HEK293 (cell line): ENCODE measurements around the gene HOXD10.
A peak's percentile ranks its signal among the peaks of the same experiment; 100 is the strongest.

Experiments
- CTCF ChIA-PET: fragments of 350-600 bp; formaldehyde crosslinking; extraction: SDS; loops from one replicate; lab custom pipeline; 2021; ENCODE audit warnings: antibody characterized with exemption; lab: Yijun Ruan, JAX
- POLR2A ChIA-PET: fragments of 300-600 bp; formaldehyde crosslinking; extraction: SDS; loops from one replicate; lab custom pipeline; 2020; ENCODE audit warnings: antibody characterized with exemption, inconsistent platforms; lab: Yijun Ruan, JAX
- H3K27ac ChIP-seq: fragments of 200-500 bp; sonication (Bioruptor generic); 2 replicates; pipeline ENCODE4 v1.5.1; 2014; ENCODE audit warnings: low read depth, low read length, control low read depth, inconsistent platforms; ENCODE audit errors: extremely low read depth
- H3K36me3 ChIP-seq, 2 experiments: fragments of 200-500 bp in 1 of 2; sonication (Bioruptor generic) in 1 of 2; 1 replicate in 1 of 2; 2 replicates in 1 of 2; pipeline ENCODE4 v1.5.1; 2014 to 2017; ENCODE audit warnings: inconsistent platforms in 2 of 2, low read length in 2 of 2; ENCODE audit not compliant: control insufficient read depth in 2 of 2, insufficient read depth in 1 of 2
- H3K4me1 ChIP-seq: fragments of 200-500 bp; sonication (Bioruptor generic); 2 replicates; pipeline ENCODE4 v1.5.1; 2014; ENCODE audit warnings: mild to moderate bottlenecking, low read length, inconsistent platforms; ENCODE audit not compliant: control insufficient read depth, insufficient read depth
- H3K4me3 ChIP-seq: 2 replicates; pipeline ENCODE4 v1.5.1; 2011; ENCODE audit warnings: low read depth, mild to moderate bottlenecking, control low read depth, low read length, moderate library complexity
- H3K9me3 ChIP-seq: fragments of 200-500 bp; sonication (Bioruptor generic); 2 replicates; pipeline ENCODE4 v1.5.1; 2014; ENCODE audit warnings: low read depth, low read length, inconsistent platforms; ENCODE audit not compliant: control insufficient read depth, insufficient read depth
- REST ChIP-seq: fragments of 450-650 bp; formaldehyde crosslinking; IDR thresholded peaks from 2 replicates; pipeline ENCODE4 v1.5.1; 2016; ENCODE audit warnings: missing biosample characterization, missing genetic modification characterization
- SCRT1 ChIP-seq: fragments of 450-650 bp; formaldehyde crosslinking; IDR thresholded peaks from 2 replicates; pipeline ENCODE4 v1.5.1; 2016; ENCODE audit warnings: missing biosample characterization, missing genetic modification characterization, borderline replicate concordance
- SP3 ChIP-seq: fragments of 450-650 bp; formaldehyde crosslinking; IDR thresholded peaks from 2 replicates; pipeline ENCODE4 v1.5.1; 2016; ENCODE audit warnings: missing biosample characterization, missing genetic modification characterization
- SP7 ChIP-seq: fragments of 450-650 bp; formaldehyde crosslinking; IDR thresholded peaks from 2 replicates; pipeline ENCODE4 v1.5.1; 2016; ENCODE audit warnings: missing biosample characterization, missing genetic modification characterization
- ZEB2 ChIP-seq: fragments of 450-650 bp; formaldehyde crosslinking; IDR thresholded peaks from 2 replicates; pipeline ENCODE4 v1.5.1; 2016; ENCODE audit warnings: missing biosample characterization, missing genetic modification characterization
- ZFP37 ChIP-seq: fragments of 450-650 bp; formaldehyde crosslinking; IDR thresholded peaks from 2 replicates; pipeline ENCODE4 v1.5.1; 2016; ENCODE audit warnings: missing biosample characterization, missing genetic modification characterization
- ZNF146 ChIP-seq: fragments of 450-650 bp; formaldehyde crosslinking; IDR thresholded peaks from 2 replicates; pipeline ENCODE4 v1.5.1; 2016; ENCODE audit warnings: missing biosample characterization, missing genetic modification characterization
- ZNF24 ChIP-seq: fragments of 450-650 bp; formaldehyde crosslinking; IDR thresholded peaks from 2 replicates; pipeline ENCODE4 v1.5.1; 2016; ENCODE audit warnings: missing biosample characterization, missing genetic modification characterization
- ZNF274 ChIP-seq, 2 experiments: fragments of 200-500 bp in 1 of 2; fragments of 450-650 bp in 1 of 2; sonication (Bioruptor generic) in 1 of 2; formaldehyde crosslinking in 1 of 2; IDR thresholded peaks; 2 replicates each; pipeline versions ENCODE4 v1.5.1 to v1.6.1; 2014 to 2016; ENCODE audit warnings: borderline replicate concordance in 1 of 2, inconsistent platforms in 1 of 2, low read length in 1 of 2, missing biosample characterization in 1 of 2, missing genetic modification characterization in 1 of 2
- ZNF335 ChIP-seq: fragments of 450-650 bp; formaldehyde crosslinking; conservative IDR thresholded peaks from 2 replicates; pipeline ENCODE4 v1.5.1; 2016; ENCODE audit warnings: missing biosample characterization, missing genetic modification characterization
- ZNF37A ChIP-seq: fragments of 450-650 bp; IDR thresholded peaks from 2 replicates; pipeline ENCODE4 v1.5.1; 2018; ENCODE audit warnings: missing biosample characterization, missing genetic modification characterization
- ZNF549 ChIP-seq: fragments of 450-650 bp; IDR thresholded peaks from 2 replicates; pipeline ENCODE4 v1.5.1; 2018; ENCODE audit warnings: missing biosample characterization, missing genetic modification characterization, mild to moderate bottlenecking, inconsistent platforms, moderate library complexity
- ZNF629 ChIP-seq: fragments of 450-650 bp; formaldehyde crosslinking; IDR thresholded peaks from 2 replicates; pipeline ENCODE4 v1.5.1; 2017; ENCODE audit warnings: missing biosample characterization, missing genetic modification characterization
- ZSCAN16 ChIP-seq: fragments of 450-650 bp; formaldehyde crosslinking; IDR thresholded peaks from 2 replicates; pipeline ENCODE4 v1.5.1; 2016; ENCODE audit warnings: missing biosample characterization, missing genetic modification characterization
- TF ChIP-seq, protein P1 (sequence below): fragments of 450-650 bp; formaldehyde crosslinking; IDR thresholded peaks from 2 replicates; pipeline ENCODE4 v1.5.1; 2017; ENCODE audit warnings: missing biosample characterization, missing genetic modification characterization
- TF ChIP-seq, protein P2 (sequence below): fragments of 450-650 bp; formaldehyde crosslinking; IDR thresholded peaks from 2 replicates; pipeline ENCODE4 v1.5.1; 2016; ENCODE audit warnings: missing biosample characterization, missing genetic modification characterization

Gene HOXD10

DNA sequence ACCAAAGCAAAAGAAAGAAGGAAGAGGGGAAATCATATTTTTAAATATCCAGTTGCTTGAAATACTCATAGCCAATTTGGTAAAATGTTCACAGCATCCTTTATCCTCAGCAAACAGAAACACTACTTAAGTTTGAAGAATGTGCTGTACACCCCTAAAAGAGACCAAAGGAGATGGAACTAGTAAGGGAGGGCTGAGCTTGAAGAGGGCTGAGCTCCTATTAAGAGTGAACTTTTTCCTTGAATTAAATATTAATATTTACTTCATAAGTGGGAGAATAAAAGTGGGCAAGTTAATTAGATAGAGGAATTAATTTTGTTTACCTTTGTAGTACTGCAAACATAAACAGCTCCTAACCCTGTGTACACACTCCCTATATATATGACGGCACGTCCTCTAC, 39.8 kb upstream of the HOXD10 start:
- Histone ChIP-seq H3K4me1 (no peaks in the 10 kb centered on the region), H3K9me3 (no peaks in the 10 kb centered on the region), H3K4me3 (no peak overlapping the region), H3K36me3 (no peaks in the 10 kb centered on the region), H3K27ac (no peak overlapping the region)
- POLR2A ChIA-PET, result no interaction called here
- CTCF ChIA-PET, result no interaction called here
- TF ChIP-seq ZNF629 (tag by site-specific recombination), result no peak
- TF ChIP-seq ZNF549 (tag by site-specific recombination), result no peak
- no peak for TF ChIP-seq SCRT1 (tag by site-specific recombination)
- TF ChIP-seq SP3 (tag by site-specific recombination), result no peak
- no peak for TF ChIP-seq ZNF37A (tag by site-specific recombination)
- TF ChIP-seq, protein P1, sequence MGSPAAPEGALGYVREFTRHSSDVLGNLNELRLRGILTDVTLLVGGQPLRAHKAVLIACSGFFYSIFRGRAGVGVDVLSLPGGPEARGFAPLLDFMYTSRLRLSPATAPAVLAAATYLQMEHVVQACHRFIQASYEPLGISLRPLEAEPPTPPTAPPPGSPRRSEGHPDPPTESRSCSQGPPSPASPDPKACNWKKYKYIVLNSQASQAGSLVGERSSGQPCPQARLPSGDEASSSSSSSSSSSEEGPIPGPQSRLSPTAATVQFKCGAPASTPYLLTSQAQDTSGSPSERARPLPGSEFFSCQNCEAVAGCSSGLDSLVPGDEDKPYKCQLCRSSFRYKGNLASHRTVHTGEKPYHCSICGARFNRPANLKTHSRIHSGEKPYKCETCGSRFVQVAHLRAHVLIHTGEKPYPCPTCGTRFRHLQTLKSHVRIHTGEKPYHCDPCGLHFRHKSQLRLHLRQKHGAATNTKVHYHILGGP (tag by site-specific recombination), result no peak
- no peak for TF ChIP-seq ZSCAN16 (tag by site-specific recombination)
- no peak for TF ChIP-seq ZEB2 (tag by site-specific recombination)
- no peak for TF ChIP-seq ZFP37 (tag by site-specific recombination)
- TF ChIP-seq, all 188 proteins: peak for 0

- POLR2A ChIA-PET, result interaction anchor here (0.8 to 2.7 kb wide), 2 partner anchors 26 to 77 kb away, joined by 4 to 12 read pairs; partner anchors contain the start of gene LNPK
- Histone ChIP-seq H3K9me3 (no peaks in the 10 kb centered on the region), H3K36me3 (no peaks in the 10 kb centered on the region), H3K4me3 (peak overlapping the region; percentile 42), H3K4me1 (no peaks in the 10 kb centered on the region), H3K27ac (peak overlapping the region; percentile 33; the same call in 1 of the 2 replicates)
- TF ChIP-seq REST, result no peak
- no peak for TF ChIP-seq ZNF146 (tag by site-specific recombination)
- no peak for TF ChIP-seq ZNF24
- CTCF ChIA-PET, result interaction anchor here (0.6 to 3.2 kb wide), 29 partner anchors 7 to 1073 kb away, joined by 3 to 44 read pairs (median 4); partner anchors contain the start of genes HOXD12, HOXD13 and LNPK
These were observed 37.9 kb upstream of the HOXD10 start for GRCh38 chr2:176078541-176079284.

- no peaks in the 10 kb centered on the region for H3K9me3 ChIP-seq
- H3K4me3 ChIP-seq, result peak overlapping the region; percentile 42
- peak overlapping the region; percentile 33; the same call in 1 of the 2 replicates for H3K27ac ChIP-seq
- TF ChIP-seq ZNF274 (IDR thresholded peaks at IDR 0.05; ENCODE audit: low read length), result no peak
- no peak for TF ChIP-seq ZNF274 (tag by site-specific recombination; IDR thresholded peaks at IDR 0.05; ENCODE audit: borderline replicate concordance)
- TF ChIP-seq, protein P2, sequence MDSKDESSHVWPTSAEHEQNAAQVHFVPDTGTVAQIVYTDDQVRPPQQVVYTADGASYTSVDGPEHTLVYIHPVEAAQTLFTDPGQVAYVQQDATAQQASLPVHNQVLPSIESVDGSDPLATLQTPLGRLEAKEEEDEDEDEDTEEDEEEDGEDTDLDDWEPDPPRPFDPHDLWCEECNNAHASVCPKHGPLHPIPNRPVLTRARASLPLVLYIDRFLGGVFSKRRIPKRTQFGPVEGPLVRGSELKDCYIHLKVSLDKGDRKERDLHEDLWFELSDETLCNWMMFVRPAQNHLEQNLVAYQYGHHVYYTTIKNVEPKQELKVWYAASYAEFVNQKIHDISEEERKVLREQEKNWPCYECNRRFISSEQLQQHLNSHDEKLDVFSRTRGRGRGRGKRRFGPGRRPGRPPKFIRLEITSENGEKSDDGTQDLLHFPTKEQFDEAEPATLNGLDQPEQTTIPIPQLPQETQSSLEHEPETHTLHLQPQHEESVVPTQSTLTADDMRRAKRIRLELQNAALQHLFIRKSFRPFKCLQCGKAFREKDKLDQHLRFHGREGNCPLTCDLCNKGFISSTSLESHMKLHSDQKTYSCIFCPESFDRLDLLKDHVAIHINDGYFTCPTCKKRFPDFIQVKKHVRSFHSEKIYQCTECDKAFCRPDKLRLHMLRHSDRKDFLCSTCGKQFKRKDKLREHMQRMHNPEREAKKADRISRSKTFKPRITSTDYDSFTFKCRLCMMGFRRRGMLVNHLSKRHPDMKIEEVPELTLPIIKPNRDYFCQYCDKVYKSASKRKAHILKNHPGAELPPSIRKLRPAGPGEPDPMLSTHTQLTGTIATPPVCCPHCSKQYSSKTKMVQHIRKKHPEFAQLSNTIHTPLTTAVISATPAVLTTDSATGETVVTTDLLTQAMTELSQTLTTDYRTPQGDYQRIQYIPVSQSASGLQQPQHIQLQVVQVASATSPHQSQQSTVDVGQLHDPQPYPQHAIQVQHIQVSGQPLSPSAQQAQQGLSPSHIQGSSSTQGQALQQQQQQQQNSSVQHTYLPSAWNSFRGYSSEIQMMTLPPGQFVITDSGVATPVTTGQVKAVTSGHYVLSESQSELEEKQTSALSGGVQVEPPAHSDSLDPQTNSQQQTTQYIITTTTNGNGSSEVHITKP (tag by site-specific recombination), result peak; percentile 16; the same call in 1 of the 2 replicates
- 0 out of 2 replicates have a peak, but pooled peaks have one; percentile 27 for TF ChIP-seq SP7 (tag by site-specific recombination)
- TF ChIP-seq ZNF335 (tag by site-specific recombination), result peak; percentile 67
- ChIA-PET POLR2A (interaction anchor here (0.8 to 2.7 kb wide), 2 partner anchors 25 to 77 kb away, joined by 4 to 12 read pairs; partner anchors contain the start of gene LNPK), CTCF (interaction anchor here (0.6 to 3.2 kb wide), 33 partner anchors 8 to 1073 kb away, joined by 3 to 44 read pairs (median 4); partner anchors contain the start of genes HOXD12, HOXD13 and LNPK)
- H3K4me1 ChIP-seq, result no peaks in the 10 kb centered on the region
- no peaks in the 10 kb centered on the region for H3K36me3 ChIP-seq
These were observed 37.2 kb upstream of the HOXD10 start for GRCh38 chr2:176079285-176079830.
